Ascending aorta (tissue), 2 donors: Measurements from ENCODE around the gene BEGAIN. TPM values are rescaled to one million over a fixed set of nuclear protein-coding genes. Genes with fewer than 3 reads are reported as not detected.

Experiments
- DNase-seq, 2 donors: peaks; one replicate each; pipeline ENCODE4 v3.0.0-alpha.2; 2019; ENCODE audit warnings: low spot score in 2 of 2
- H3K27ac ChIP-seq, 2 donors: fragments of 200-600 bp; sonication (generic); one replicate each; pipeline ENCODE4 v1.5.1; 2016 to 2017; ENCODE audit warnings: mild to moderate bottlenecking in 1 of 2
- H3K27me3 ChIP-seq: fragments of 200-600 bp; sonication (generic); one replicate; pipeline ENCODE4 v1.5.1; 2017
- H3K36me3 ChIP-seq, 2 donors: fragments of 200-600 bp; sonication (generic); one replicate each; pipeline ENCODE4 v1.5.1; 2016
- H3K4me1 ChIP-seq, 2 donors: fragments of 200-600 bp; sonication (generic); one replicate each; pipeline ENCODE4 v1.5.1; 2016 to 2017; ENCODE audit warnings: mild to moderate bottlenecking in 1 of 2
- H3K4me3 ChIP-seq, 2 donors: fragments of 200-600 bp; sonication (generic); one replicate each; pipeline ENCODE4 v1.5.1; 2016 to 2017; ENCODE audit warnings: mild to moderate bottlenecking in 1 of 2
- H3K9me3 ChIP-seq, 2 donors: fragments of 200-600 bp; sonication (generic); one replicate each; pipeline ENCODE4 v1.5.1; 2016
- intact Hi-C: fragments of 100-400 bp; cut with DNase I; formaldehyde crosslinking; loops from one replicate; pipeline ENCODE4 v1.15.1; 2023
- total RNA-seq: library from RNA; depleted of rRNA; stranded (reverse); fragments of >200 nt; gene quantifications from one replicate; pipeline ENCODE4 v1.1.0, GENCODE V29; 2016
- TF ChIP-seq, protein P1 (sequence below), 3 experiments: fragments of 200-600 bp in 2 of 3; fragments of 450-650 bp in 1 of 3; sonication (generic) in 2 of 3; IDR thresholded peaks; one replicate each; pipeline ENCODE4 v1.5.1; 2016 to 2019; ENCODE audit warnings: antibody characterized with exemption in 3 of 3, mild to moderate bottlenecking in 1 of 3, moderate library complexity in 1 of 3

BEGAIN gene
- total RNA-seq, 1 donor from 2014 or later, result 5.9 TPM

DNA sequence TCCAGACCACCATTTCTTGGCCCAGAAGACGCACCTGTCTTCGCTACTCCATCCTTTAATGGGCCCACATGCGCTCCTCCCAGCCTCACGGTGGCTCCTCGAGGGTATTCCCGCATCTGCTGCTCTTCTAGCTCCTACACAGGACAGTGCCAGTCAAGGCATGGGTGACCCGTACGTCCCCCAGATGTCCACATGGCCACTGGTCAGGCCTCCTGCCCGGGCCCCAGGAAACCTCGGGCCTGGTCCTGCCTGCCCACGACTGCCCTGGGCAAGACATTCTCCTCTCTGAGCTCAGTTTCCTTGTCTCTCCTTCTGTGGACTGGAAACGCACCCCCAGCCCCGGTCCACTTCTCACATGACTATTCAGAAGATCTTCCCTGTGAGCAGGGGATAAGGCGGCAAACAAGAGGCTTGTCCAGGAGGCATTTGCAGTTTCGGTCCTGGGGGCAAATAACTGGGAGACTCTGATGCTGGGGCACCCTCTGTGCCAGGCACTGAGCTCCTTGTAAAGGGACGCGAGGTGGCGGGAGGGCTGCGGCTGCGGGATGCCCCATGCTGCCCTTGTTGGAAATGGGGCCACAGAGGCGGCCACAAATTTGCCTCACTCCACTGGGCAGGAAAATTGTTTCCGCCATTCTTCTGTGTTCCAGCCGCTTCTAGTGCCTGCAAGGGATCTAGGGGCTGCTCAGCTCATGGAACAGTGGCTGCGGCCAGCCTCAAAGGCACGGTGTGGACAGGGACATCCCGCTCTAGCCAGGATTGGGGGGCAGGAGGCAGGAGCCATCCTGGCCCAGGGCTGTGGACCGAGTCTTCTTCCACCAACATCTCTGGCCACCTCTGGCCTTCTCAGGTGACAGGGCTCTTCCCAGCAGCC lies 6.8 kb upstream of the BEGAIN start:
- Histone ChIP-seq H3K9me3 (no peaks in the 10 kb centered on the region), H3K27me3 (no peaks in the 10 kb centered on the region), H3K36me3 (no peaks in the 10 kb centered on the region), H3K27ac (no peak overlapping the region), H3K4me1 (no peaks in the 10 kb centered on the region), H3K4me3 (no peak overlapping the region)
- TF ChIP-seq, protein P1, sequence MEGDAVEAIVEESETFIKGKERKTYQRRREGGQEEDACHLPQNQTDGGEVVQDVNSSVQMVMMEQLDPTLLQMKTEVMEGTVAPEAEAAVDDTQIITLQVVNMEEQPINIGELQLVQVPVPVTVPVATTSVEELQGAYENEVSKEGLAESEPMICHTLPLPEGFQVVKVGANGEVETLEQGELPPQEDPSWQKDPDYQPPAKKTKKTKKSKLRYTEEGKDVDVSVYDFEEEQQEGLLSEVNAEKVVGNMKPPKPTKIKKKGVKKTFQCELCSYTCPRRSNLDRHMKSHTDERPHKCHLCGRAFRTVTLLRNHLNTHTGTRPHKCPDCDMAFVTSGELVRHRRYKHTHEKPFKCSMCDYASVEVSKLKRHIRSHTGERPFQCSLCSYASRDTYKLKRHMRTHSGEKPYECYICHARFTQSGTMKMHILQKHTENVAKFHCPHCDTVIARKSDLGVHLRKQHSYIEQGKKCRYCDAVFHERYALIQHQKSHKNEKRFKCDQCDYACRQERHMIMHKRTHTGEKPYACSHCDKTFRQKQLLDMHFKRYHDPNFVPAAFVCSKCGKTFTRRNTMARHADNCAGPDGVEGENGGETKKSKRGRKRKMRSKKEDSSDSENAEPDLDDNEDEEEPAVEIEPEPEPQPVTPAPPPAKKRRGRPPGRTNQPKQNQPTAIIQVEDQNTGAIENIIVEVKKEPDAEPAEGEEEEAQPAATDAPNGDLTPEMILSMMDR (IDR thresholded peaks at IDR 0.05), result no peak
- DNase-seq, result no peak
- intact Hi-C loops, result no loop called here

DNA sequence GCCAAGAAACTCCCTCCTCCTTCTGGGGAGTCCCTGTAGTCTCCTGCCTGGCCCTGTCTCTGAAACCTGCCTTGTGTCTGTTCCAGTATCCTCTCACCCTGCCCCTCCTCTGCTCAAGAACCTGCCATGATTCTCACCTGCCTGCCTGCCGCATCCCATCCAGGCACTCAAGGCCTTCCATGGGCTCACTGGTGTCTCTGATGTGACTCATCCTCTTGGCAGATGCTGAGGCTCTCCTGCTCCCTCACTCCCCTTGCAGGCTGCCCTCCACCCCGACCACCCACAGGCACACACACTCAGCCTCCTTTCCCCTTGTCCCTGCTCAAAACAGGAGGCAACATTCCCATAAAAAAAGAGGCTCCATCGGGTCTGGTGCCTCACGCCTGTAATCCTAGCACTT lies 5.8 kb upstream of the BEGAIN start:
- no peaks in the 10 kb centered on the region for H3K4me1 ChIP-seq
- DNase-seq, result no peak
- intact Hi-C loops, result no loop called here
- no peaks in the 10 kb centered on the region for H3K9me3 ChIP-seq
- H3K27ac ChIP-seq, result no peak overlapping the region
- TF ChIP-seq, protein P1 (IDR thresholded peaks at IDR 0.05), result no peak
- no peak overlapping the region for H3K4me3 ChIP-seq
- H3K27me3 ChIP-seq, result no peaks in the 10 kb centered on the region
- H3K36me3 ChIP-seq, result no peaks in the 10 kb centered on the region

DNA sequence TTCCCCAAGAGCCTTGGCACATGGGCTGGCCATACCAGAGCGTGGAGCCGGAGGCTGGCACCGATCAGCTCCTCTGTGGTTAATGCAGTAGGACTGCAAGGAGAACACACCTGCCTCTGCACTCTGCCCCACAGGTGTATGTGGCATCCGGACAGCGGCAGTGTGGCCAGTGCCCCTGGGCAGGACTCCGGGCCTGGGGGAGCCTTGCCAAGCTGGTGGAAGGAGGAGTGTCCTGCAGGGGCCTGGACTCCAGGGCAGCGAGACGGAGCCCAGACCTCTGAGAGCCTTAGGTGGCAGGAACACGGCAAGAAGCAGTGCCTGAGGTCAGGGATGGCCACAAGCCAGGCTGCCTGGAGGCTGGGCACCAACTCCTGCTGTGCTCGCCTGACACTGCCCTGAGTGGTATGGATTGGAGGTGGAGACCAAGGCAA lies 5.3 kb upstream of the BEGAIN start:
- DNase-seq, result no peak
- Histone ChIP-seq H3K4me1 (no peaks in the 10 kb centered on the region), H3K9me3 (no peaks in the 10 kb centered on the region), H3K27ac (no peak overlapping the region), H3K4me3 (no peak overlapping the region), H3K27me3 (no peaks in the 10 kb centered on the region), H3K36me3 (no peaks in the 10 kb centered on the region)
- TF ChIP-seq, protein P1 (IDR thresholded peaks at IDR 0.05), result no peak
- intact Hi-C loops, result no loop called here

DNA sequence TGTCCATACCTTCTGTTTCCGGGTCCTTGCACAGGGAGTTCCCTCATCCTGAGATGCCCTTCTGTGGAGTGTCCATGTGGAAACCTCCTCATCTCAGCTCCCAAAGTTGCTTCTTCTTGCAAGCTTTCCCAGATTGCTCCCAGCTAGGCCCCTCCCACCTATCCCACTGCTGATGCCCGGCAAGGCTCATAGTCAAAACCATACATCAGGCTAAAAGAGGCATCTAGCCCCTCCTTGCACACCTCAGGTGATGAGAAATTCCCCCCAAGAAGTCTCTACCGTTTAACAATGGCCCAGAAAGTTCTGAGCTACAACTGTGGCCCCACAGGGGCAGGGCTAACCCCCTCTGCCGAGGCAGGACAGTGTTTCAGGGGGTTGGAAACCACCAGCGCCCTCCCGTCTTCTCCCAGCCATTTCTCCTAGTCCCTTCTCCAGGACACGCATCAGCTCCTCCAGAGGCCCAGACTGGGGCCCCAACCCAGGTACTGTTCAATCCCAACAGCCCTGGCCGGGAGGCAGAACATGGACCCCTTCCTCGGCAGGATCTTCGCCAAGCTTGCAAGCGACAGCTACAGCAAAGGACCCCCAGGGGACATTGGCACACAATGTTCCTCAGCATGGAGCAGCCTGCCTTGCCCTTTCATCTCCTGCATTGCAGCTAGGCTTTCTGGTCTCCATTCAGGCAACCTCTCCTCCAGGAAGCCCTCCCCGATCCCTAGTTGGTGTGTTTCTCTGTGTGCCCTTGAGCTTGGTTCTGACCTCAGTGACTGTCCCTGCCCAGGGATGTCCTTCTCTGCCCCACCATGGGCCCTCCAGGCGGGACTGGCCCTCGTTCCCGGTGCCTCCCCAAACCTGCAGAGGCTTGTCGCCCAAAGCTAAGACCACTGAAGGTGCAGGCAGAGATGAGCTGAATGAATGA lies 4.5 kb upstream of the BEGAIN start:
- TF ChIP-seq, protein P1 (IDR thresholded peaks at IDR 0.05), result no peak
- H3K27me3 ChIP-seq, result peaks cover 1% of the 10 kb centered on the region
- H3K27ac ChIP-seq, result no peak overlapping the region
- intact Hi-C loops, result no loop called here
- H3K4me1 ChIP-seq, result no peaks in the 10 kb centered on the region
- H3K9me3 ChIP-seq, result no peaks in the 10 kb centered on the region
- no peak for DNase-seq
- no peak overlapping the region for H3K4me3 ChIP-seq
- H3K36me3 ChIP-seq, result no peaks in the 10 kb centered on the region

DNA sequence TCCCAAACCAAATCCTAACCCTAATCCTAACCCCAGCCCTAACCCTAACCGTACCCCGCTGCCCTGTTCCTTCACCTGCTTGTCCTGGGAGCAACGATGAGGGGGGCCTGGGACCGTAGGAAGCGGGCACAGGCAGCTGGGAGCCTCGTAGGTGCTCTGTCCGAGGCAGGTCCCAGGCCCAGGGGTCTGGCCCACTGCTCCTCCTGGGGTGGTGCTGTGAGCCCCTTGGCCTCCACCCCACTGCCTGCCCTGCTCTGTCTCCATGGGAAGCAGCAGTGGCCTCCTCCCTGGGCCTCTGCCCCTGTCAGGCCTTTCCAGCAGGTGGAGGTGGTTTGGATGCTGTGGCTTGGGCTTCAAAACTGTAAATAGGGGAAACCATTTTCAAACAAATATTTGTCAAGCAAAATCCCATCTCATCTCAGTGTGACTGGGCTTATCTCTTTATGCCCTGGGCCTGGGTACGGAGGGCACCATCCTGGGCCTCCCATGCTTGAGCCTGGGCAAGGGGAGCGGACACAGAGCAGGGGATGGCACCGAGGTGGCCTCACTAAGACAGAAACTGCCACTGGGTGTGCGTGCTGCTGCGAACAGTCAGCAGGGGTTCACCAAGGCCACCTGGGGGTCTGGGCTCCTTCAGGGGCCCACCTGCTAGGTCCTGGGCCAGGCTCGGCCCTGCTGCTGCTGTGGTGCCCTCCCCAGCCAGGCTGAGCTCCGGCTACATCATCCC lies 3.7 kb upstream of the BEGAIN start:
- TF ChIP-seq, protein P1 (IDR thresholded peaks at IDR 0.05), result no peak
- no peak overlapping the region for H3K4me3 ChIP-seq
- H3K36me3 ChIP-seq, result no peaks in the 10 kb centered on the region
- no peaks in the 10 kb centered on the region for H3K4me1 ChIP-seq
- peaks cover 9% of the 10 kb centered on the region for H3K27me3 ChIP-seq
- intact Hi-C loops, result no loop called here
- DNase-seq, result no peak
- H3K9me3 ChIP-seq, result no peaks in the 10 kb centered on the region
- no peak overlapping the region for H3K27ac ChIP-seq
